Gastroesophageal sphincter (tissue), 4 donors: Measurements from ENCODE around the gene TMEM63A. TPM values are rescaled to one million over a fixed set of nuclear protein-coding genes. Genes with fewer than 3 reads are reported as not detected.

Experiments
- ATAC-seq: fragments of 150-250 bp; one replicate; pipeline ENCODE4 v1.9.1; 2016; ENCODE audit warnings: mild to moderate bottlenecking, moderate library complexity
- H3K27ac ChIP-seq, 4 donors: fragments of 200-600 bp; sonication (generic) in 3 of 4; 1 replicate in 3 of 4; 2 replicates in 1 of 4; pipeline ENCODE4 v1.5.1; 2016 to 2019
- H3K27me3 ChIP-seq: fragments of 200-600 bp; sonication (generic); one replicate; pipeline ENCODE4 v1.5.1; 2019
- H3K36me3 ChIP-seq, 2 donors: fragments of 200-600 bp; sonication (generic); one replicate each; pipeline ENCODE4 v1.5.1; 2019; ENCODE audit warnings: control low read depth in 1 of 2
- H3K4me1 ChIP-seq, 3 donors: fragments of 200-600 bp; sonication (generic); 1 replicate in 2 of 3; 2 replicates in 1 of 3; pipeline ENCODE4 v1.5.1; 2016 to 2019; ENCODE audit warnings: control low read depth in 2 of 3
- H3K4me3 ChIP-seq, 2 donors: fragments of 200-600 bp; sonication (generic); one replicate each; pipeline ENCODE4 v1.5.1; 2019; ENCODE audit warnings: mild to moderate bottlenecking in 1 of 2, moderate library complexity in 1 of 2
- H3K9me3 ChIP-seq, 3 donors: fragments of 200-600 bp; sonication (generic); one replicate each; pipeline ENCODE4 v1.5.1; 2017 to 2019; ENCODE audit warnings: control low read depth in 2 of 3
- EP300 ChIP-seq: sonication (generic); formaldehyde crosslinking; IDR thresholded peaks from one replicate; pipeline ENCODE4 v1.6.1; 2017; ENCODE audit warnings: antibody characterized with exemption, mild to moderate bottlenecking
- POLR2A ChIP-seq, 2 donors: fragments of 450-650 bp; IDR thresholded peaks; one replicate each; pipeline ENCODE4 v1.6.1; 2017; ENCODE audit warnings: antibody characterized with exemption in 2 of 2, mild to moderate bottlenecking in 2 of 2, moderate library complexity in 1 of 2
- POLR2AphosphoS5 ChIP-seq: sonication (generic); formaldehyde crosslinking; IDR thresholded peaks from one replicate; pipeline ENCODE4 v1.6.1; 2017; ENCODE audit warnings: antibody characterized with exemption
- WGBS, 2 donors: methylation state at CpG; one replicate each; pipeline ENCODE4 v1.1.5; 2018; ENCODE audit warnings: low coverage in 1 of 2; 5-methylcytosine and 5-hydroxymethylcytosine counted together
- total RNA-seq, 4 donors: library from RNA; depleted of rRNA; stranded (reverse); fragments of >200 nt; gene quantifications; one replicate each; pipeline ENCODE4 v1.1.0, GENCODE V29; 2016
- TF ChIP-seq, protein P1 (sequence below), 4 experiments: fragments of 200-600 bp in 2 of 4; fragments of 450-650 bp in 2 of 4; sonication (generic) in 1 of 4; IDR thresholded peaks; one replicate each; pipeline ENCODE4 v1.5.1; 2017 to 2019; ENCODE audit warnings: antibody characterized with exemption in 4 of 4, mild to moderate bottlenecking in 2 of 4, moderate library complexity in 2 of 4

Gene TMEM63A
- total RNA-seq, 4 donors from 2014 or later: 10.9 to 55.9 (median 23.8) TPM

DNA sequence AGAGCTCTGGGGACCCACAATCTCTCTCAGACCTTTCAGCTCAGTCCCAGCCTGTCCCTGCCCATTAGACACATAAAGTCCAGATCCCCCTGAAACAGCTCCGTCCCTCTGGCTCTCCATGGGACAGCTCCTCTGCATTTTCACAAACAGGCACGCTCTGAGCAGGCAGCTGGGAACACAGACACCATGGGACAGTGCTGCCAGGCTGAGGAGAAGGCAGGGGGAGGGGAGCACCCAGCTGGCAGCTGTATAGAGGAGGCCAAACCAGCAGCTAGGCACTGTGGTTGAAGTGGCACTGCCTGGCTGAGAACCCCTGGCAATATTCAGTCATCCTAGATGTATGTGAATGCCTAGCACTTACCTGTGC is 2.0 kb downstream of the TMEM63A start:
- no CpG with 5 or more reads among the region's 2 CpGs for WGBS, 2 donors
- H3K27me3 ChIP-seq: no peaks in the 10 kb centered on the region
- TF ChIP-seq POLR2AphosphoS5 (no peak), EP300 (no peak), POLR2A (IDR thresholded peaks at IDR 0.05) (no peak)
- TF ChIP-seq, protein P1, sequence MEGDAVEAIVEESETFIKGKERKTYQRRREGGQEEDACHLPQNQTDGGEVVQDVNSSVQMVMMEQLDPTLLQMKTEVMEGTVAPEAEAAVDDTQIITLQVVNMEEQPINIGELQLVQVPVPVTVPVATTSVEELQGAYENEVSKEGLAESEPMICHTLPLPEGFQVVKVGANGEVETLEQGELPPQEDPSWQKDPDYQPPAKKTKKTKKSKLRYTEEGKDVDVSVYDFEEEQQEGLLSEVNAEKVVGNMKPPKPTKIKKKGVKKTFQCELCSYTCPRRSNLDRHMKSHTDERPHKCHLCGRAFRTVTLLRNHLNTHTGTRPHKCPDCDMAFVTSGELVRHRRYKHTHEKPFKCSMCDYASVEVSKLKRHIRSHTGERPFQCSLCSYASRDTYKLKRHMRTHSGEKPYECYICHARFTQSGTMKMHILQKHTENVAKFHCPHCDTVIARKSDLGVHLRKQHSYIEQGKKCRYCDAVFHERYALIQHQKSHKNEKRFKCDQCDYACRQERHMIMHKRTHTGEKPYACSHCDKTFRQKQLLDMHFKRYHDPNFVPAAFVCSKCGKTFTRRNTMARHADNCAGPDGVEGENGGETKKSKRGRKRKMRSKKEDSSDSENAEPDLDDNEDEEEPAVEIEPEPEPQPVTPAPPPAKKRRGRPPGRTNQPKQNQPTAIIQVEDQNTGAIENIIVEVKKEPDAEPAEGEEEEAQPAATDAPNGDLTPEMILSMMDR (IDR thresholded peaks at IDR 0.05): no peak
- ATAC-seq: no peak
- no peaks in the 10 kb centered on the region for H3K9me3 ChIP-seq
- peaks cover 0 to 20% of the 10 kb centered on the region in 2 donors for H3K36me3 ChIP-seq
- peaks cover 0 to 58% (median 28%) of the 10 kb centered on the region in 3 donors for H3K4me1 ChIP-seq
- H3K27ac ChIP-seq: peak overlapping the region in 3 of 4 donors; percentile 45 to 87 (median 83)
- peak overlapping the region in 1 of 2 donors; percentile 95 for H3K4me3 ChIP-seq

DNA sequence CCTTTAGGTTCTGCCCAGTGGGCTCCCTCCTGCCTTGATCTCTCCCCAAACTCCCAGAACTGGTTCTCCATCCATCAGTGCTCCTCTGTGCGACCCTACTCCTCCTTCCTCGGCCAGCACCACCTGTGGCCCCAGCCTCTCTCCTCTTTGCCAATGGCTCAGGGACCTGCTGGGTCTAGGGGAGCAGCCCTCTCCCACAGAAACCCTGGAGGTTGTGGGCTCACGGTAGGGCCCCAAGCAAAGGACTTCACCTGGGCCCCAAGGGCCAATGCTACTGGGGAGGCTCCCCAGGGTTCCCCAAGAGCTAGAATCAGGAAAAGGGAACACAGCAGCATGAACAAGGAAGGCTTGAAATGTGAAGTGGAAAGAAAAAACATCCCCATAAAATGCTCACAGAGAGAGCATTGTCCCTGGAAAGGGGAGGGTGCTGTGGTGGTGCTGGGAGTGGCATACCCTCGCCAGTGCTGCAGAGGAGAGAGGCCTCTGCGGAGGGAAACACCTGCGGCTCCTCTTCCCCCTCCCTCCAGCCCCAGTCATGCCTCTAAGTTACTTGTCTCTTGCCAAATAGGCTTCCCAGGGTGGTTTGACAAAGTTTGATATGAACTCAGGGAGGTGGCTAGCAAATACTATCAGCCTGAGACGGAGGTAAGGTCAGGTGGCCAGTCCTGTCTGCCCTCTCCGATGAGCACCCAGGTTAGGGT is 2.5 kb downstream of the TMEM63A start:
- TF ChIP-seq POLR2A (IDR thresholded peaks at IDR 0.05): no peak
- TF ChIP-seq, protein P1 (IDR thresholded peaks at IDR 0.05): no peak
- Histone ChIP-seq H3K9me3 (no peaks in the 10 kb centered on the region), H3K36me3 (peaks cover 0 to 25% of the 10 kb centered on the region in 2 donors), H3K27ac (peak overlapping the region in 3 of 4 donors; percentile 45 to 87 (median 83)), H3K4me3 (no peak overlapping the region), H3K4me1 (peaks cover 0 to 58% (median 28%) of the 10 kb centered on the region in 3 donors), H3K27me3 (no peaks in the 10 kb centered on the region)
- no peak for ATAC-seq
- 50 to 74% methylated on average over 1 to 3 of the region's 8 CpGs for WGBS, 2 donors

DNA sequence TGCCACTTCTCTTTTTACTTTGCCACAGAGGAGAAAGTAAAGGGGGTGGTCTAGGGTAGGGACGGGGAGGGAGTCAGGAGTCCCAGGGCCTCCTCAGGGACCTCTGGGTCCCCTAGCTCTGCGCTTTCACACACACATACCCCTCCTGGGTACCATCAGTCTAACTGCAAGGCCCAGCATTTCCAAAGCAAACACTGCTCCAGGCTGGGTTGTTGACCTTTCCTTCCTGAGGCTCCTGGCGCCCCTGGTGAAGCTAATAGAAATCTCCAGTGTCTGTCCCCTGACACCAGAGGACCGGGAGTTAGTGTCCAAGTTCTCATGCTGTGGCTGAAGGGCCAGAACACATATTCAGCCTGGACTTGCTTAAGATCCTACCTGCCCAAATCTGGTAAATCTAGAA is 3.9 kb downstream of the TMEM63A start:
- WGBS, 2 donors: 84% methylated on average over 2 of the region's 4 CpGs
- H3K27ac ChIP-seq: peak overlapping the region in 3 of 4 donors; percentile 34 to 83 (median 58)
- peaks cover 0 to 39% of the 10 kb centered on the region in 2 donors for H3K36me3 ChIP-seq
- no peak for ATAC-seq
- H3K27me3 ChIP-seq: no peaks in the 10 kb centered on the region
- peaks cover 0 to 52% (median 28%) of the 10 kb centered on the region in 3 donors for H3K4me1 ChIP-seq
- no peaks in the 10 kb centered on the region for H3K9me3 ChIP-seq
- TF ChIP-seq POLR2AphosphoS5 (no peak), EP300 (no peak), POLR2A (IDR thresholded peaks at IDR 0.05) (no peak)
- TF ChIP-seq, protein P1 (IDR thresholded peaks at IDR 0.05): no peak
- H3K4me3 ChIP-seq: no peak overlapping the region

DNA sequence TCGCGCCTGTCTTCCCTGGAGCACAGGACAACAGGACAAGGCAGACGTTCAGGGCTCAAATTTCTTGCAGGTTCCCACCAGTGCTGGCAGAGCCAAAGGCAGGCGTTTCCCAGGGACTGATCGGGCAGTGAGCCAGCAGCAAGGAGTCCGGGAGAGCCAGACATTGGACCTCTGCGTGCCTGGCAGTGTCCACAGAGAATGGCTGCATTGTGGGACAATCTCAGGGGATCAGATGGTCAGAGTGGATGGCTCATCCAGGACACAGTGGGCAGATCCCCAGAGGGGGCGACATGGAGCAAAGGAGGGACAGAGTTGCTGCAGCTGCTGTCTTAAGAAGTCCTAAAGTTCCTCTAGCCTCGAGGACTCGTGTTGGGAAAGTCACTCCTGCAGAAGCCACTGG is 4.6 kb downstream of the TMEM63A start:
- Histone ChIP-seq H3K36me3 (peaks cover 0 to 46% of the 10 kb centered on the region in 2 donors), H3K4me1 (peaks cover 0 to 48% (median 28%) of the 10 kb centered on the region in 3 donors), H3K9me3 (no peaks in the 10 kb centered on the region), H3K4me3 (no peak overlapping the region), H3K27ac (peak overlapping the region in 3 of 4 donors; percentile 34 to 83 (median 58)), H3K27me3 (no peaks in the 10 kb centered on the region)
- WGBS, 2 donors: 9 to 13% methylated on average over 4 to 6 of the region's 10 CpGs
- TF ChIP-seq EP300: no peak
- no peak for TF ChIP-seq POLR2A (IDR thresholded peaks at IDR 0.05)
- TF ChIP-seq, protein P1 (IDR thresholded peaks at IDR 0.05): peak in 3 of 4 experiments; percentile 39 to 59 (median 40)
- peak; percentile 10 for TF ChIP-seq POLR2AphosphoS5
- ATAC-seq: peak; percentile 26
